GM18498 (cell line): Measurements from ENCODE around the gene TMEM41B.
"Not testable (repeated sequence)": the region's sequence is repeated elsewhere in the genome, so short reads cannot be mapped to it uniquely, and the experiment has no call there.

Experiments
- ATAC-seq: cut with Tn5 transposase; IDR thresholded peaks from one replicate; pipeline ENCODE4 v1.9.1; 2021; ENCODE audit warnings: mild to moderate bottlenecking, moderate library complexity; ENCODE audit not compliant: unreplicated experiment

The TMEM41B gene, protein sequence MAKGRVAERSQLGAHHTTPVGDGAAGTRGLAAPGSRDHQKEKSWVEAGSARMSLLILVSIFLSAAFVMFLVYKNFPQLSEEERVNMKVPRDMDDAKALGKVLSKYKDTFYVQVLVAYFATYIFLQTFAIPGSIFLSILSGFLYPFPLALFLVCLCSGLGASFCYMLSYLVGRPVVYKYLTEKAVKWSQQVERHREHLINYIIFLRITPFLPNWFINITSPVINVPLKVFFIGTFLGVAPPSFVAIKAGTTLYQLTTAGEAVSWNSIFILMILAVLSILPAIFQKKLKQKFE

DNA sequence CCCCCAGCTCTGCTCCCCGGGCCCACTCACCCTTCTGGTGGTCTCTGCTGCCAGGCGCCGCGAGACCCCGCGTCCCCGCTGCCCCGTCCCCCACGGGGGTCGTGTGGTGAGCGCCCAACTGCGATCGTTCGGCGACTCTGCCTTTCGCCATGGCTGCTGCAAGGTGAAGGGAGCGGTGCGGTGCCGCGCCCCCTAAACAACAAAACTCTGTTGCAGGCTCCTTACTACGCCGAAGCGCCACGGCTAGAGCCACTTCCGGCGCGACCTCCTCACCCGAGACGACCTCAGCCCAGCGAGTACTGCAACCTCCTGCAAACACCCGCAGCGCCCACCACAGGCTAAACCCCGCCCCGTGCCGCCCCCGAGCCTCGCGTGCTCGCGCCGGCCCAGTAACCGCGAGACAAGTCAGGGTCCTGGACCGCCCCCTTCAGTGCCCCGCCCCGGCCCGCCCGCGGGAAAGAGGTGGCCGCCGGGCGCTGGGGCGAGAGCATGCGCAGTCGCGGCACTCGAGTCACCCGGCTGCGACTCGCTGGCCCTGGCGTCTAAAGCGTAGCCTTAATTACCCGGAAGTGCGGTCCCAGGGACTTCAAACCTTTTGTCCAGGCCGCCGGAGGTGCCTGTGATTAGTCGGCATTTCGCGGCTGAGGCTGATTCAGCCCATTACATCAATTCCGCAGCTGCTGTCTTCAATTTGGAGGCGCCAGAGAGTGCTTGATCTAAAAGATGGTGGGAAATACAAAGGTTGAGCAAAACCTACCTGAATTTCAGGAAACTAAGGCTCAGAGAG, at the start of gene TMEM41B:
TSS of gene TMEM41B (minus strand) at position 303 of the 787 bp plus-strand sequence. CDS start at position 151, 152 bp downstream.
- peak; percentile 98 for ATAC-seq

DNA sequence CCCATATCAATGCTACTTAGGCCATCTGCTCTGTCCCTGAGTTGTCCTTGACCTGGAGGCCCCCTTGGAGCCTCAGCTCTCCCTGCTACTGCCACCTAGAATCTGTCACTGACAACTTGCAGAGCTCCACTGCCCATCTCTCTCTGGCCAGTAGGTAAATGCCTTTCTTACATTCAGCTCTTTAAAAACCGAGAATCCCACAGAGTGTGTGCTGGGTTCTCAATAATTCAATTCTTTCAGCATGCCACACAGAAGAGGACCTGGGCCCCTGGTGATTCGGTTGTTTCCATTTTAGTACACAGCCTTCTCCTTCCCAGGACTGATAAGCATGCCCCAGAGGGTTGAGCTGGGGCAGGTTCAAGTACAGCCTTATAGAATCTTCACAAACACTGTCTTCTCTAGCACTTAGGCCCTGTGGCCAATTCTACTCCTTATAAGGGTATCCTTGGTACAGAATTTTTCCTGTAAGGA, 48.0 kb upstream of the TMEM41B start:
- ATAC-seq: no peak

DNA sequence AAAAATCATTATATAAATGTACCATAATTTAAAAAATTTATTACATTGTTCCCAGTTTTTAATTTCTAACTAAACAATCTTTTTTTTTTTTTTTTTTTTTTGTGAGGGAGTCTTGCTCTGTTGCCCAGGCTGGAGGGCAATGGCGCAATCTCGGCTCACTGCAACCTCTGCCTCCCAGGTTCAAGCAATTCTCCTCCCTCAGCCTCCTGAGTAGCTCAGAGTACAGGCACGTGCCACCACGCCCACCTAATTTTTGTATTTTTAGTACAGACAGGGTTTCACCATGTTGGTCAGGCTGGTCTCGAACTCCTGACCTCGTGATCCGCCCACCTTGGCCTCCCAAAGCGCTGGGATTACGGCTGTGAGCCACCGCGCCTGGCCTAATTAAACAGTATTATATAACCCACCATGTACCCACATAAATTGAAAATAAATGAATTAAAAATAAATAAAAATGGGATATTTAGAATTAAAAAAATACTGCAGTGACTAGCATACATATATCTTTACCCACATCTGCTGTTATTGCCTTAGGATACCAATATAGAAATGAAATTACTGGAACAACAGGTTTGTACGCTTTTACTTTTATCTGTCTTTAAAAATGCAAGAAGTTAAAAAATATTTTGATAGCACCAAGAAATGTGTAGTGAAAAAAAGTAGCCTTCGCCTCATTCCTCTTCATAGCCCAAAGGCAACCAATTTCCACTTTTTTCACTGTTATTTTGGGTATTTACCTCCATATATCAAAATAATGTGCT, 46.6 kb upstream of the TMEM41B start:
- ATAC-seq: not testable (repeated sequence)

DNA sequence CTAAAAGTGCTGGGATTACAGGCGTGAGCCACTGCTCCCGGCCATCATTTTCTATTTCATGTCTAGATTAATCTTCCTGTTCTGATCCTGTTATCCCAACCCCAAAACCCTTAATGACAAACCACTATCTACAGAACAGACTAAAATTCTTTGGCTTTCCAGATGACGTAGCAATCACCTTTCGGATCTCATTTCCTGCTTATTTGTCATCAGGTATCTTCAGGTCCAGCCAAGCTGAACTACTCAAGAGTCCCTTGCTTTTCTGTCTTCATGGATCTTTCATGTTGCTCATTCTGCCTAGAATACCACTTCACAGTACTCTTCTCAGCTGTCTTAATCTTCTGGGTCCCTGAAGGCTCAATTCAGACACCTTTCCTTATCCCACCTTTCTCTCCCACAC, 42.6 kb upstream of the TMEM41B start:
- no peak for ATAC-seq

DNA sequence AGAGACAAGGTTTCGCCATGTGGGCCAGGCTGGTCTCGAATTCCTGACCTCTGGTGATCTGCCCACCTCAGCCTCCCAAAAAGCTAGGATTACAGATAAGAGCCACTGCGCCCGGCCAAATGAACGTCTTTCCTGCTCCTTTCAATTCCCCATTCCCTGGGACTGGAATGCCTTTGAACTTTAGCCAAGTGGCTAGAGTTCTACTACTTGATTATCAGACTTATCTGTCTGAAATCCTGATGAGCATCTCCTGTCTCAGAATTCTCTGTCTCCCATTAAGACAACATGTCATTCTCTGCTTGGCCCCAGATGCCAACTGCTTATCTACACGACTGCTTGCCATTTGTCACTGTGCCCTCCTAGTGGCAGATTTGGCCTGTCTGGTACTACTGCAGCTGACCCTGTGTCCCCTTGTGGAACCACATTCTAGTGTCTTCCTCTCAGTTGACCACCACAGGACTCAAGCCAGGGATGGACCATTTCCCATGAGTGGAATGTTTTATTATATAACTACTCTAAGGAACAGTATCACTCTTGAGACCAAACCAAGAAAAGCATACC, 37.0 kb upstream of the TMEM41B start:
- ATAC-seq: no peak

DNA sequence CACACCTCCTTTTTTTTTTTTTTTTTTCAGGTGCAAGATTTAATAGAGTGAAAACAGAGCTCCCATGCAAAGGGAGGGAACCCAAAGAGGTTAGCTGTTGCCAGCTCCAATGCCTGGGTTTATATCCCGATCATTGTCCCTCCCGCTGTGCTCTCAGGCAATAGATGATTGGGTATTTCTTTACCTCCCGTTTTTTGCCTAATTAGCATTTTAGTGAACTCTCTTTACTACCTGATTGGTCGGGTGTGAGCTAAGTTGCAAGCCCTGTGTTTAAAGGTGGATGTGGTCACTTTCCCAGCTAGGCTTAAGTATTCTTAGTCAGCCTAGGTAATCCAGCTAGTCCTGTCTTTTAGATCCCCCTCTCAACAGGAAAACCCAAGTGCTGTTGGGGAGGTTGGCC, 33.4 kb upstream of the TMEM41B start:
- not testable (repeated sequence) for ATAC-seq

DNA sequence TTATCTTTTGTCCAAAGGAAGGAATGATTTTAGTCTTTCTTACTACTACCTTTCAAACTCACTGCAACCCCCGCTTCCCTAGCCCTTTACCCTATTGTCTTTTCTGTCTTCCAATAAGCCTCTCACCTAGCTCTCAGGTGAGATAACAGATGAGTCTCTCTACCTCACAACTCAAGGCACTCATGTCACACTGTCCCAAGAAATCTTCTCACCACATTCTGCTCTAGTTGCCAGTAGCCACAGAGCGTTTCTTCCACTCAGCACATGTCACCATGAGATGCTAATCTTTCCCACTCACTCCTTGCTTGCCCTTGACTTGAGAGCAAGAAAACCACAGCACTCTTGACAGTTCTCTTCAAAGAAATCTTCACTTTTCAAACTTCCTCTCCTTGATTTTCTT, 32.7 kb upstream of the TMEM41B start:
- ATAC-seq: no peak

DNA sequence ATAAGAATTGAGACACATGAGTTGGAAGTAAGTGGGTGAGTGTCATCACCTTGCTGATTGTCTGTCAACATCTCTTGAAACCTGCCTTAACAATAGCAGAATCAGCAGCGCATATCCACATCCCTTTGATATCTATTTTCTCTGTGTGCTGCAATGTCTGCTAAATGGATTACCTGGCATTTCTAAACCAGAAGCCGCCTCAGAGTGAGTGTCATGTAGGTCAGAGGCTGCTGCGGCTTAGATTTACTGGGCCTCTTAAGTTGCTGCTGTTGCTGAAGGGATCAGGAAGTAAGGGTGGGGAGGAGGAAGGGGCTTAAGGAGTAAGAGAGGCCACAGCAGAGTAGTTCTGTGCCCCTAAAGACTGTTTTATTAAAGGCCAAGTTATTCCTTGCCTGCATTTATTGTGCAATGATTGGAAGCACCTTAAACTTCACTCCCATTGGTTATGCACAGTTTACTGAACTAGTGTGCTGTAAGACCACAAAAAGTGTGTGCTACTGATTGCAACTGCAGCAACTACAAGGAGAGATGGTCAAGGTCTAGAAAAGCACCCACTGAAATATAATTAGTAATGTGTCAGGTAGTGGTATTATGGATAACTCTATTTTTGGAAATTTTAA, 29.8 kb upstream of the TMEM41B start:
- ATAC-seq: no peak

DNA sequence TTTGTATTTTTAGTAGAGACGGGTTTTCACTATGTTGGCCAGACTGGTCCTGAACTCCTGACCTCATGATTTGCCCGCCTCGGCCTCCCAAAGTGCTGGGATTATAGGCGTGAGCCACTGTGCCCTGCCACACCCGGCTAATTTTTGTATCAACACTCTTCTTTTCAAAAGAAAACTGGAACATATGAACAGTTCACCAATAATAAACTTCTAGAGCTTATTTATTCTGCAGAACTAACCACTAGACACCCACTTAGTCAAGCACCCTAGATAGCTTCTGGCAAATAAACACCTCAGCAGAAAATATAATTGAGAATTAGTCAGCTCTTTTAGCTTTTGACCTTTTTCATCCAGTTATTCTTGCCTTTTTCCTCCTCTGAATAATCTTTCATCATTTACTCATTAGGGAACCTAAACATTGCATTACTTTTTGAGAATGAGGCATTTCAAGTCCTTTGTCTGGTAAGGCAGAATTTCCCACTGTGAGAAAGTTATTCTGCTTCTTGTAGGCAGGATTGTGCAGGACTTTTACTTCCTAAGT, 27.3 kb upstream of the TMEM41B start:
- no peak for ATAC-seq

DNA sequence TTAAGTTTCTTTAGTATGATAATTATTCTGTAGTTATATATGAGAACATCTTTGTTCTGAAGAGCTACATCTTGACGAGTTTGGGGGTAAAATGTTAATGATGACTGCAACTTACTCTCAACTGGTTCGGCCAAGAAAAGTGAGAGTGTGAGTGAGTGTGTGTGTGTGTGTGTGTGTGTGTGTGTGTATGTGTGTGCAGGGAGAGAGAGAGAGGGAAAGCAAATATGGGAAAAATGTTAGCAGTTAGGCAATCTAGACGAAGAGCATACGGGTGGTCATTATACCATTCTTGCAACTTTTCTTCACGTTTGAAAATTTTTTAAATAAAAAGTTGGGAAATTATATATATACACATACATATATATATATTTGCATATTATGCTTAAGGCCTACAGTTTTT, 18.3 kb upstream of the TMEM41B start:
- no peak for ATAC-seq

DNA sequence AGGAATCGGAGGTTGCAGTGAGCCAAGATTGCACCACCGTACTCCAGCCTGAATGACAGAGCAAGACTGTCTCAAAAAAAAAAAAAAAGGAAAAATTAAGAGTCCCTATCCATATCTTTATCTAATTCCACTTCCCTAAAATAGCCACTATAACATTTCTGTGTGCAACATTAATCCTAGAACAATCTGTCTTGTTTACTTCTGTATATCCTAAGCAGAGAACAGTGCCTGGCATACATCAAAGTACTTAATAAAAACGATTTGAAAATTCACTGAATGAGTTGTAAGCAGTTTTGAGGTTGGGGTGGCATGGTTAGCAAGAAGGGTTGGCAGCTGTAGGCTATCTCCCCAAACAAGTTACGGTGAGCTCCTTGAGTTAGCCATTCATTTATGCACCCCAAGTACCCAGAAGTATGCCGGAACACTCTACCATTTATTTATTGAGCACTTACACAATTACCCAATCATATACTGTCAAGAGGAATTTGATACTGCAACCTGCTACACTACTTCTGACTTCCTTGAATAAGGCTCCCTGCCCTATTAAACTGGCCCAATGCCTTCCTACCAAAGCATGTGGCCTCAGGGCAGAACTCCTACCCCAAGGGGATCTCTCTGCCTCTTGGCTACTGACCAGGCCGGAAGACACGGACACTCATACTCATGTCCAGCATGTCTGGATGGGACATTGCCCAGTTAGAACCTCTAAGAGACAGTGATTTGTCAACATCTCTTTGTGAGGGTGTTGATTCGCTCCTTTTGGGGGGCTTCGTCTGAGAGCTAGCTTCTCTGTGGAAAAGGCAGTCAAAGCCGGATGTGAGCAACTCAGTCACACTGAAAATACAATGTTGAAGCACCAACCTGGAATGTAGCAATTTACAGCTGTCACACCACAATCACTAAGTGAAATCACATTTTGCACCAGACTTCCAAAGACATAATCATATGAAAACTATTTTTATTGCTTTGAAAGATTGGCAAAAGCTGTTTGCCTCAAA, 16.3 kb upstream of the TMEM41B start:
- ATAC-seq: no peak

DNA sequence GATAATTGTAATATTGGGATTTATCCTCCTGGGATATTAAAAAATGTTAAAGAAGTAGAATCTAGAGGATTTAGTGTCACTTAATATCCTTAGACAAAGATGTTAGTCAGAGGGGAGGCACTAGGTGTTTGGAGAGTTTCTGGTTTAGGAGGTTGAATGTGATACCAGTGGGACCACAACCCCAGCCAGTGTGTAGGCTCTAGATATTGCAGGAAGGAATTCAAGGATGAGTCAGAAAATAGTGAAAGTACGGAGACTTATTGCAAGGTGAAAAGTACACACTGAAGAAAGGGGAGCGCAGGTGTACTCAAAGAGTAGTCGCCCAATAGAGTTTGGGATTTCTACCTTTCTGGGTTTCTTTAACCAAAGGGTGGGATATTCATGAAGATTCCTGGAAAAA, 5.7 kb upstream of the TMEM41B start:
- ATAC-seq: no peak

DNA sequence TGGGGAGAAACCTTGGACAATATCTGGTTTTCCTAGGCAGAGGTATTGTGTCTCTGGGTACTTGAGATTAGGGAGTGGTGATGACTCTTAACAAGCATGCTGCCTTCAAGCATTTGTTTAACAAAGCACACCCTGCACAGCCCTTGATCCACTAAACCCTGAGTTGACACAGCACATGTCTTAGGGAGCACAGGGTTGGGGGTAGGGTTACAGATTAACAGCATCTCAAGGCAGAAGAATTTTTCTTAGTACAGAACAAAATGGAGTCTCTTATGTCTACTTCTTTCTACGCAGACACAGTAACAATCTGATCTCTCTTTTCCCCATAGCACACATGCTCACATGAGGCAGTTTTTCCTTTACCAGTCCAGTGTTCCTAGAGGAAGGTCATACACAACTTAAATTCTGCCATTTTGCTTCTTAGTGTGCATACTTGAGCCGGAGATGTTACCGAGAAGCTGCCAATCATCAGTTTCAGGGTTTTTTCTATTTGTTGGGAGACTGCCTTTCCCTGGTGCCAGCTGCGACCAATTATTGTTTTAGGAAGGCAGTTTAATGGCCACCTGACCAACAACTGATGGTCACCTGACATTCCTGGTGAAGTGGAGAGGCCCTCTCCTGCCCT, 5.1 kb upstream of the TMEM41B start:
- not testable (repeated sequence) for ATAC-seq

DNA sequence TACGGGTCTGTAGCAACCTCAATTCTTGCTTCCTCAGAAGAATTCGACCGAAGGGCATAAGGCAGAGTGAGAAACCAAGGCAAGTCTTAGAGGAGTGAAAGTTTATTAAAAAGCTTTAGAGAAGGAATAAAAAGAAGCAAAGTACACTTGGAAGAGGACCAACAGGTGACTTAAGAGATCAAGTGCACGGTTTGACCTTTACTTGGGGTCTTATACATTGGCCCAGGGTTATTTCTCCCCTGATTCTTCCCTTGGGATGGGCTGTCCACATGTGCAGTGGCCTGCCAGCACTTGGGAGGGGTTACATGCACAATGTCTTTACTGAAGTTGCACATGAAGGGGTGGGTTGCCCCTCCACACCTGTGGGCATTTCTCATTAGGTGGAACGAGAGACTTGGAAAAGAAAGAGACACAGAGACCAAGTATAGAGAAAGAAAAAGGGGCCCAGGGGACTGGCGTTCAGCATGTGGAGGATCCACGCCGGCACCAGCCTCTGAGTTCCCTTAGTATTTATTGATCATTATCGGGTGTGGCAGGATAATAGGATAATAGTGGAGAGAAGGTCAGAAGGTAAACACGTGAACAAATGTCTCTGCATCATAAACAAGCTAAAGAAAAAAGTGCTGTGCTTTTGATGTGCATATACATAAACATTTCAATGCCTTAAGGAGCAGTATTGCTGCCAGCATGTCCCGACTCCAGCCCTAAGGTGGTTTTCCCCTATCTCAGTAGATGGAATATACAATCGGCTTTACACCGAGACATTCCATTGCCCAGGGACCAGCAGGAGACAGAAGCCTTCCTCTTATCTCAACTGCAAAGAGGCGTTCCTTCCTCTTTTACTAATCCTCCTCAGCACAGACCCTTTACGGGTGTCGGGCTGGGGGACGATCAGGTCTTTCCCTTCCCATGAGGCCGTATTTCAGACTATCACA, 4.3 kb upstream of the TMEM41B start:
- not testable (repeated sequence) for ATAC-seq

DNA sequence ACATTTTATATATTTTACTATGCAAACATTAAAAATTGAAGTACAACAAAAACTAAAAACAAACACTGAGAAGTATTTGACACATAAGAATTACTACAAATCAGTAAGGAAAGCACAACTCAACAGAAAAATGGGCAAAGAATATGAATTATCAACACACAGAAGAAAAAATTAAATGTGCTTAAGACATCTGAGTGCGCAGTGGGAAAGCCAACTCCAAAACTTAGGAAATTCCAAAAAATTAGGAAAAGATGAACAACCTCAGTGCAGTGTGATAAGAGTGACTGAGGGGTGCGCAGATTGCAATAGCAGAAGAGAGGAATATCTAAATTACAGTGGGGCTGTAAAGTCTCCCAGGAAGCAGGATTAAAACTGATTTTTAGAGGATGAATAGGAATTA, 1.9 kb upstream of the TMEM41B start:
- no peak for ATAC-seq

DNA sequence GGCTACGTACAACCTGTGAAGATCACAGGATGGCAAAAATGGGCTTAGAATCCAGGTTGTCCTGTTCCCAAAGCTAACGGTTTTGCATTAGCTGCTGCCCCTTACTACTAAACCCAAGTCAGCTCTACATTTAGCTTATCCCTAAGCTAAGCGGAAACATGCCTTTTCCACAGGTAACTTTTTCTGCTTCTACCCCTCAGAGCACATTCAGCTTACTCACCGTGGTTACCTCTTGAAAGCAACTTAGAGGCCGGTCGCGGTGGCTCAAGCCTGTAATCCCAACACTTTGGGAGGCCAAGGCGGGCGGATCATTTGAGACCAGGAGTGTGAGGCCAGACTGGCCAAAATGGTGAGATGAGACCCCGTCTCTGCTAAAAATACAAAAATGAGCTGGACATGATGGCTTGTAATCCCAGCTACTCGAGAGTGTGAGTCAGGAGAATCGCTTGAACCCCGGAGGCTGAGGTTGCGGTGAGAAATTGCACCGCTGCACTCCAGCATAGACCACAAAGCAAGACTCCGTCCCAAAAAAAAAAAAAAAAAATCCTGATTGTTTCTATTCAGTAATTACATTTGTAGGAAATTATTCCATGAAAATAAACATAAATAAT, 790 bp upstream of the TMEM41B start:
- no peak for ATAC-seq

DNA sequence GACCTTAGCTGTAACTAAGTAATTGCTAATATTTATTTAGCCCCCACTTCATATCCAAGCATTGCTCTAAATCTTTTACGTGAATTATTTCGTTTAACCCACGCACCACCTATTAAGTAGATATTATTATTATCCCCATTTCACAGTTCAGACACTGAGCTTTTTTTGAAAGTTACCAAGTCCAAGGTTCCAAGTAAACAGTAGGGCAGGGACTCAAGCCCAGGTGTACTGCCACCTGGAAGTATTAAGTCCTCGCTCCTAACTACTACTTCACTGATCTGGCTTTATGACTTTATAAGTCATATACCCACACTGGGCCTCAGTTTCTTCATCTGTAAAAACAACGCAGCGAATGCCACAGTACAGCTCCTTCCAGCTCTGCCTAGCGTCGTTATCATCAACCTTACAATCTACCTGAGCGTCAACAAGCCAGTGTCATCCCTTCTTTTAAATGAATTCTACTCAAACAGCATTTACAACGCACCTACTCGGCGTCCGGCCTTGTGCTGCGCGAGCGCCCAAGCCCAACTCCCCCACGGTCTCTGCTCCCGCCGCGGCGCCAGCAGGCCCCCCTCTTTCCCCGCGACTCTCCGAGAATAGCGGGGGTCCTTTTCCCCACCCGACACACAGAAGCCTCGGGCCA, 624 bp downstream of the TMEM41B start:
- ATAC-seq: peak; percentile 10
